MCF 10A (cell line): Measurements from ENCODE around the gene SHOC1. TPM values are rescaled to one million over a fixed set of nuclear protein-coding genes. Genes with fewer than 3 reads are reported as not detected.

Experiments used
- Bru-seq: library from RNA; stranded (reverse); fragments of 400-500 nt; gene quantifications from one replicate; lab custom pipeline; 2021; lab: Mats Ljungman, UMichigan
- BruChase-seq, 2 experiments: library from RNA; stranded (reverse); fragments of 400-500 nt; gene quantifications; one replicate each; lab custom pipeline; 2021; lab: Mats Ljungman, UMichigan
- BruUV-seq: library from RNA; stranded (reverse); fragments of 400-500 nt; replicated peaks from 2 replicates; lab custom pipeline; 2021; lab: Mats Ljungman, UMichigan
- CTCF ChIA-PET: fragments of 300-600 bp; sonication (Branson Sonifier 250); formaldehyde crosslinking; extraction: SDS; loops from one replicate; lab custom pipeline; 2021; ENCODE audit warnings: antibody characterized with exemption, inconsistent platforms; lab: Yijun Ruan, JAX
- POLR2A ChIA-PET: fragments of 300-600, 350-650 bp; sonication (Branson Sonifier 250); formaldehyde crosslinking; extraction: SDS; loops from one replicate; lab custom pipeline; 2020; ENCODE audit warnings: antibody characterized with exemption, inconsistent platforms; lab: Yijun Ruan, JAX
- DNase-seq: peaks from one replicate; pipeline ENCODE4 v3.0.0-alpha.2; 2018; ENCODE audit not compliant: unreplicated experiment
- H3K27ac Mint-ChIP-seq: one replicate; pipeline ENCODE4 v1.8.0; 2022; ENCODE audit warnings: mild to moderate bottlenecking, low read depth, mixed read lengths; ENCODE audit not compliant: unreplicated experiment
- H3K27me3 Mint-ChIP-seq: one replicate; pipeline ENCODE4 v1.8.0; 2022; ENCODE audit warnings: mixed read lengths; ENCODE audit not compliant: insufficient read depth, unreplicated experiment
- H3K36me3 Mint-ChIP-seq: one replicate; pipeline ENCODE4 v1.8.0; 2022; ENCODE audit warnings: mild to moderate bottlenecking, moderate library complexity, mixed read lengths; ENCODE audit not compliant: insufficient read depth, unreplicated experiment
- H3K4me1 Mint-ChIP-seq: one replicate; pipeline ENCODE4 v1.8.0; 2022; ENCODE audit warnings: mixed read lengths; ENCODE audit not compliant: insufficient read depth, unreplicated experiment
- H3K4me3 Mint-ChIP-seq: one replicate; pipeline ENCODE4 v1.8.0; 2022; ENCODE audit warnings: mild to moderate bottlenecking, moderate library complexity, mixed read lengths; ENCODE audit not compliant: unreplicated experiment
- H3K9me3 Mint-ChIP-seq: one replicate; pipeline ENCODE4 v1.8.0; 2022; ENCODE audit warnings: mixed read lengths; ENCODE audit not compliant: unreplicated experiment
- intact Hi-C: fragments of 100-400 bp; cut with micrococcal nuclease; formaldehyde crosslinking; loops from 2 replicates; pipeline ENCODE4 v1.14.1; 2022
- long read RNA-seq: library from polyadenylated mRNA; stranded (forward); transcript quantifications from one replicate; pipeline ENCODE4 v2.0.0, GENCODE V29; 2022
- total RNA-seq: library from RNA; stranded (reverse); gene quantifications from 2 replicates; pipeline ENCODE4 v1.2.3, GENCODE V29; 2022
- TF ChIP-seq, protein P1 (sequence below): fragments of 200-600 bp; IDR thresholded peaks from one replicate; pipeline ENCODE4 v1.8.0; 2022; ENCODE audit warnings: antibody characterized with exemption, mild to moderate bottlenecking; ENCODE audit not compliant: unreplicated experiment

SHOC1 gene
- total RNA-seq (0.09 and 0.15 TPM in 2 replicates), Bru-seq, nascent RNA (percentile 20 among the genes with signal in this experiment), BruChase-seq, experiment 1, labeled RNA remaining after a 6-hour chase (percentile 19 among the genes with signal in this experiment), BruChase-seq, experiment 2, labeled RNA remaining after a 2-hour chase (percentile 21 among the genes with signal in this experiment)
- long read RNA-seq, partial matches to known transcripts: 0 of 2 reads
- long read RNA-seq, other reads (novel, unspliced or antisense): 2 of 2 reads

- DNase-seq: no peak
- Mint-ChIP-seq H3K9me3 (no peaks in the 10 kb centered on the region), H3K36me3 (no peaks in the 10 kb centered on the region), H3K4me3 (no peak within 1 kb of the TSS), H3K4me1 (peaks cover 10% of the 10 kb centered on the region), H3K27me3 (no peaks in the 10 kb centered on the region), H3K27ac (no peak within 1 kb of the TSS)
- POLR2A ChIA-PET: no interaction called here
- BruUV-seq: no TSS peak
- CTCF ChIA-PET: no interaction called here
- intact Hi-C loops: no loop called here
- TF ChIP-seq, protein P1, sequence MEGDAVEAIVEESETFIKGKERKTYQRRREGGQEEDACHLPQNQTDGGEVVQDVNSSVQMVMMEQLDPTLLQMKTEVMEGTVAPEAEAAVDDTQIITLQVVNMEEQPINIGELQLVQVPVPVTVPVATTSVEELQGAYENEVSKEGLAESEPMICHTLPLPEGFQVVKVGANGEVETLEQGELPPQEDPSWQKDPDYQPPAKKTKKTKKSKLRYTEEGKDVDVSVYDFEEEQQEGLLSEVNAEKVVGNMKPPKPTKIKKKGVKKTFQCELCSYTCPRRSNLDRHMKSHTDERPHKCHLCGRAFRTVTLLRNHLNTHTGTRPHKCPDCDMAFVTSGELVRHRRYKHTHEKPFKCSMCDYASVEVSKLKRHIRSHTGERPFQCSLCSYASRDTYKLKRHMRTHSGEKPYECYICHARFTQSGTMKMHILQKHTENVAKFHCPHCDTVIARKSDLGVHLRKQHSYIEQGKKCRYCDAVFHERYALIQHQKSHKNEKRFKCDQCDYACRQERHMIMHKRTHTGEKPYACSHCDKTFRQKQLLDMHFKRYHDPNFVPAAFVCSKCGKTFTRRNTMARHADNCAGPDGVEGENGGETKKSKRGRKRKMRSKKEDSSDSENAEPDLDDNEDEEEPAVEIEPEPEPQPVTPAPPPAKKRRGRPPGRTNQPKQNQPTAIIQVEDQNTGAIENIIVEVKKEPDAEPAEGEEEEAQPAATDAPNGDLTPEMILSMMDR: no peak
Observed at GRCh38 chr9:111794835-111795556, at the start of gene SHOC1. SHOC1 (minus strand) TSS chr9:111794937; CDS start chr9:111791418, 3,519 bp downstream.

- H3K9me3 Mint-ChIP-seq: no peaks in the 10 kb centered on the region
- POLR2A ChIA-PET: no interaction called here
- intact Hi-C loops: no loop called here
- DNase-seq: peak; percentile 78
- peaks cover 19% of the 10 kb centered on the region for H3K4me1 Mint-ChIP-seq
- no peak overlapping the region for H3K27ac Mint-ChIP-seq
- H3K27me3 Mint-ChIP-seq: no peaks in the 10 kb centered on the region
- H3K4me3 Mint-ChIP-seq: no peak overlapping the region
- CTCF ChIA-PET: interaction anchor here (0.6 kb wide), 1 partner anchor 211 kb away, joined by 3 read pairs; no protein-coding TSS in a partner anchor
- TF ChIP-seq, protein P1: no peak
- H3K36me3 Mint-ChIP-seq: no peaks in the 10 kb centered on the region
- no TSS peak for BruUV-seq
Observed at GRCh38 chr9:111843971-111844370, 49.2 kb upstream of the SHOC1 start.

GRCh38 chr9:111842313-111842712 lies 47.6 kb upstream of the SHOC1 start:
- no peaks in the 10 kb centered on the region for H3K9me3 Mint-ChIP-seq
- BruUV-seq: no TSS peak
- no peak for DNase-seq
- POLR2A ChIA-PET: no interaction called here
- no peaks in the 10 kb centered on the region for H3K36me3 Mint-ChIP-seq
- TF ChIP-seq, protein P1: no peak
- no peak overlapping the region for H3K4me3 Mint-ChIP-seq
- CTCF ChIA-PET: no interaction called here
- H3K27ac Mint-ChIP-seq: no peak overlapping the region
- peaks cover 19% of the 10 kb centered on the region for H3K4me1 Mint-ChIP-seq
- intact Hi-C loops: no loop called here
- no peaks in the 10 kb centered on the region for H3K27me3 Mint-ChIP-seq

- POLR2A ChIA-PET: interaction anchor here (0.7 to 2.1 kb wide), 9 partner anchors 9 to 1490 kb away, joined by 3 to 9 read pairs (median 4); partner anchors contain the start of gene UGCG
- Mint-ChIP-seq H3K9me3 (peaks cover under 1% of the 10 kb centered on the region), H3K4me3 (no peak overlapping the region), H3K4me1 (peaks cover 19% of the 10 kb centered on the region), H3K27ac (no peak overlapping the region), H3K36me3 (no peaks in the 10 kb centered on the region), H3K27me3 (no peaks in the 10 kb centered on the region)
- CTCF ChIA-PET: interaction anchor here (0.5 to 1.7 kb wide), 3 partner anchors 9 to 237 kb away, joined by 3 to 6 read pairs (median 6); no protein-coding TSS in a partner anchor
- no TSS peak for BruUV-seq
- intact Hi-C loops: no loop called here
- DNase-seq: peak; percentile 54
- TF ChIP-seq, protein P1: no peak
Observed at GRCh38 chr9:111840442-111840841, 45.7 kb upstream of the SHOC1 start.
